ENCODE results near the gene PDCD2.
"Not testable (repeated sequence)": the region's sequence is repeated elsewhere in the genome, so short reads cannot be mapped to it uniquely, and the experiment has no call there.

Gene PDCD2

GRCh38 chr6:170545405-170545804 lies 39.0 kb downstream of the PDCD2 start:
- no peak for FAIRE-seq

GRCh38 chr6:170542031-170542719 lies 42.3 kb downstream of the PDCD2 start:
- no peak for FAIRE-seq

- no peak for FAIRE-seq
These were observed 47.1 kb downstream of the PDCD2 start for GRCh38 chr6:170537329-170537728.

- FAIRE-seq: no peak
These were observed 47.8 kb downstream of the PDCD2 start for GRCh38 chr6:170536671-170537070.

- no peak for FAIRE-seq
These were observed 49.4 kb downstream of the PDCD2 start for GRCh38 chr6:170535004-170535403.

GRCh38 chr6:170533792-170534191 lies 50.6 kb downstream of the PDCD2 start:
- no peak for FAIRE-seq

- no peak for FAIRE-seq
These were observed 51.5 kb downstream of the PDCD2 start for GRCh38 chr6:170532867-170533488.

- FAIRE-seq: no peak
These were observed 54.5 kb downstream of the PDCD2 start for GRCh38 chr6:170529839-170530469.

GRCh38 chr6:170527995-170528394 lies 56.4 kb downstream of the PDCD2 start:
- not testable (repeated sequence) for FAIRE-seq

- FAIRE-seq: no peak
These were observed 58.6 kb downstream of the PDCD2 start for GRCh38 chr6:170525795-170526194.

Measured in TTC549 (cell line).